Activated CD8-positive, alpha-beta T cell treated with anti-CD3 and anti-CD28 coated beads for 36 hours (primary cell): ENCODE results near the gene ADARB2. TPM values are rescaled to one million over a fixed set of nuclear protein-coding genes. Genes with fewer than 3 reads are reported as not detected.
"Not testable (repeated sequence)": the region's sequence is repeated elsewhere in the genome, so short reads cannot be mapped to it uniquely, and the experiment has no call there.

Experiments used
- ATAC-seq: fragments of 200-7000 bp; cut with Tn5 transposase; one replicate; pipeline ENCODE4 v1.10.0; 2021; ENCODE audit warnings: mild to moderate bottlenecking, moderate library complexity
- CTCF ChIA-PET: fragments of 350-600 bp; sonication (Branson Sonifier 250); formaldehyde crosslinking; loops from one replicate; lab custom pipeline; 2021; ENCODE audit warnings: antibody characterized with exemption; lab: Charles Lee
- POLR2A ChIA-PET: fragments of 350-600 bp; sonication (Branson Sonifier 250); formaldehyde crosslinking; loops from one replicate; lab custom pipeline; 2021; ENCODE audit warnings: antibody characterized with exemption; lab: Charles Lee
- DNase-seq: peaks from one replicate; pipeline ENCODE4 v3.0.0-alpha.2; 2020
- H3K27ac Mint-ChIP-seq: one replicate; pipeline ENCODE4 v1.8.0; 2021; ENCODE audit warnings: mild to moderate bottlenecking, mixed read lengths
- H3K27me3 Mint-ChIP-seq: one replicate; pipeline ENCODE4 v1.8.0; 2021; ENCODE audit warnings: mixed read lengths
- H3K36me3 Mint-ChIP-seq: one replicate; pipeline ENCODE4 v1.8.0; 2021; ENCODE audit warnings: low read depth, mixed read lengths
- H3K4me1 Mint-ChIP-seq: one replicate; pipeline ENCODE4 v1.8.0; 2021; ENCODE audit warnings: low read depth, mixed read lengths
- H3K4me3 Mint-ChIP-seq: one replicate; pipeline ENCODE4 v1.8.0; 2021; ENCODE audit warnings: mild to moderate bottlenecking, moderate library complexity, mixed read lengths
- H3K9me3 Mint-ChIP-seq: one replicate; pipeline ENCODE4 v1.8.0; 2021; ENCODE audit warnings: mixed read lengths
- CTCF ChIP-seq: fragments of 200-600 bp; IDR thresholded peaks from one replicate; pipeline ENCODE4 v1.8.0; 2022; ENCODE audit warnings: antibody characterized with exemption, mild to moderate bottlenecking
- intact Hi-C: fragments of 100-400 bp; cut with micrococcal nuclease; formaldehyde crosslinking; loops from one replicate; pipeline ENCODE4 v1.10.0; 2022
- total RNA-seq, 2 experiments: library from RNA; stranded (reverse); gene quantifications; one replicate each; pipeline ENCODE4 v1.2.3, GENCODE V29; 2021

Gene ADARB2
- total RNA-seq, 2 experiments from 2014 or later: 1.3 to 1.6 TPM

- intact Hi-C loops: no loop called here
- H3K27me3 Mint-ChIP-seq: peaks cover 2% of the 10 kb centered on the region
- TF ChIP-seq CTCF: no peak
- ChIA-PET CTCF (no interaction called here), POLR2A (no interaction called here)
- no peaks in the 10 kb centered on the region for H3K4me1 Mint-ChIP-seq
- no peak overlapping the region for H3K27ac Mint-ChIP-seq
- H3K36me3 Mint-ChIP-seq: no peaks in the 10 kb centered on the region
- ATAC-seq: no peak
- no peaks in the 10 kb centered on the region for H3K9me3 Mint-ChIP-seq
- no peak overlapping the region for H3K4me3 Mint-ChIP-seq
- DNase-seq: no peak
These were observed 199.2 kb downstream of the ADARB2 start for GRCh38 chr10:1538121-1538520.

- POLR2A ChIA-PET, H3K36me3 Mint-ChIP-seq, H3K27ac Mint-ChIP-seq, H3K4me1 Mint-ChIP-seq, H3K27me3 Mint-ChIP-seq, H3K9me3 Mint-ChIP-seq, intact Hi-C loops, DNase-seq, H3K4me3 Mint-ChIP-seq, CTCF ChIA-PET, ATAC-seq: not testable (repeated sequence)
These were observed 199.9 kb downstream of the ADARB2 start for GRCh38 chr10:1537449-1537848.

- CTCF ChIA-PET: no interaction called here
- Mint-ChIP-seq H3K27me3 (peaks cover 2% of the 10 kb centered on the region), H3K27ac (no peak overlapping the region), H3K4me1 (no peaks in the 10 kb centered on the region), H3K4me3 (no peak overlapping the region), H3K9me3 (no peaks in the 10 kb centered on the region), H3K36me3 (no peaks in the 10 kb centered on the region)
- intact Hi-C loops: no loop called here
- POLR2A ChIA-PET: interaction anchor here (1.1 kb wide), 1 partner anchor 31 kb away, joined by 3 read pairs; no protein-coding TSS in a partner anchor
- no peak for ATAC-seq
- TF ChIP-seq CTCF: no peak
- no peak for DNase-seq
These were observed 201.0 kb downstream of the ADARB2 start for GRCh38 chr10:1536341-1536740.

GRCh38 chr10:1535301-1535965 lies 201.9 kb downstream of the ADARB2 start:
- ChIA-PET POLR2A (interaction anchor here (1.1 kb wide), 1 partner anchor 32 kb away, joined by 3 read pairs; no protein-coding TSS in a partner anchor), CTCF (no interaction called here)
- DNase-seq (no peak), ATAC-seq (no peak)
- no peak for TF ChIP-seq CTCF
- intact Hi-C loops: no loop called here
- H3K36me3 Mint-ChIP-seq: no peaks in the 10 kb centered on the region
- no peaks in the 10 kb centered on the region for H3K4me1 Mint-ChIP-seq
- H3K27ac Mint-ChIP-seq: no peak overlapping the region
- H3K4me3 Mint-ChIP-seq: no peak overlapping the region
- no peaks in the 10 kb centered on the region for H3K9me3 Mint-ChIP-seq
- peaks cover 4% of the 10 kb centered on the region for H3K27me3 Mint-ChIP-seq

- DNase-seq (no peak), ATAC-seq (no peak)
- Mint-ChIP-seq H3K27ac (no peak overlapping the region), H3K27me3 (peaks cover 4% of the 10 kb centered on the region), H3K36me3 (no peaks in the 10 kb centered on the region), H3K4me3 (no peak overlapping the region), H3K9me3 (no peaks in the 10 kb centered on the region), H3K4me1 (no peaks in the 10 kb centered on the region)
- ChIA-PET CTCF (no interaction called here), POLR2A (no interaction called here)
- intact Hi-C loops: no loop called here
- TF ChIP-seq CTCF: no peak
These were observed 202.5 kb downstream of the ADARB2 start for GRCh38 chr10:1534820-1535219.
